B cell (primary cell): ENCODE results near the gene ZC2HC1B.

Experiments
- CTCF ChIP-seq: fragments of 200-600 bp; IDR thresholded peaks from one replicate; pipeline ENCODE4 v1.8.0; 2022; ENCODE audit warnings: antibody characterized with exemption, mild to moderate bottlenecking
- EZH2 ChIP-seq: IDR thresholded peaks from 2 replicates; pipeline ENCODE4 v1.6.1; 2012; ENCODE audit warnings: borderline replicate concordance, low read depth, mild to moderate bottlenecking, moderate library complexity, low read length; ENCODE audit not compliant: insufficient read depth, poor library complexity, severe bottlenecking

GRCh38 chr6:143842902-143843676 lies 21.2 kb upstream of the ZC2HC1B start, which contains the start of gene LTV1:
- no peak for TF ChIP-seq CTCF
- no peak for TF ChIP-seq EZH2
